ENCODE data around the gene ECI2.

The ECI2 gene

GRCh38 chr6:4134841-4135664 lies at the start of gene ECI2:
Gene ECI2, minus strand, starts transcription at chr6:4135575. Its CDS starts 15 bp downstream, at chr6:4135560.
- peak; percentile 62 for DNase-seq (ENCODE audit: low read depth)
- peak within 1 kb of the TSS; percentile 86 for H3K4me3 ChIP-seq (ENCODE audit: low read length)
- no peak for TF ChIP-seq CTCF (conservative IDR thresholded peaks at IDR 0.05; ENCODE audit: low read length)

- peak; percentile 66 for DNase-seq (ENCODE audit: low read depth)
- TF ChIP-seq CTCF (conservative IDR thresholded peaks at IDR 0.05; ENCODE audit: low read length), result no peak
- H3K4me3 ChIP-seq (ENCODE audit: low read length), result no peak overlapping the region
Observed at GRCh38 chr6:4180652-4181255, 45.4 kb upstream of the ECI2 start.

GRCh38 chr6:4179960-4180651 lies 44.7 kb upstream of the ECI2 start:
- DNase-seq (ENCODE audit: low read depth), result no peak
- no peak for TF ChIP-seq CTCF (conservative IDR thresholded peaks at IDR 0.05; ENCODE audit: low read length)
- no peak overlapping the region for H3K4me3 ChIP-seq (ENCODE audit: low read length)

- H3K4me3 ChIP-seq (ENCODE audit: low read length), result no peak overlapping the region
- no peak for DNase-seq (ENCODE audit: low read depth)
- TF ChIP-seq CTCF (conservative IDR thresholded peaks at IDR 0.05; ENCODE audit: low read length), result no peak
Observed at GRCh38 chr6:4178737-4179333, 43.5 kb upstream of the ECI2 start.

- no peak for TF ChIP-seq CTCF (conservative IDR thresholded peaks at IDR 0.05; ENCODE audit: low read length)
- no peak for DNase-seq (ENCODE audit: low read depth)
- no peak overlapping the region for H3K4me3 ChIP-seq (ENCODE audit: low read length)
Observed at GRCh38 chr6:4176907-4177306, 41.5 kb upstream of the ECI2 start.

GRCh38 chr6:4174042-4174441 lies 38.7 kb upstream of the ECI2 start:
- no peak overlapping the region for H3K4me3 ChIP-seq (ENCODE audit: low read length)
- no peak for TF ChIP-seq CTCF (conservative IDR thresholded peaks at IDR 0.05; ENCODE audit: low read length)
- no peak for DNase-seq (ENCODE audit: low read depth)
